Measurements from ENCODE around the gene ANAPC2. TPM values are rescaled to one million over a fixed set of nuclear protein-coding genes. Genes with fewer than 3 reads are reported as not detected.

ANAPC2 gene
- total RNA-seq, 1 experiment from 2014 or later: 95.4 TPM

- BruUV-seq (replicated peaks): no TSS peak
- ChIA-PET POLR2A (ENCODE audit: unreplicated experiment) (no interaction called here), CTCF (no interaction called here)
- peaks cover 64% of the 10 kb centered on the region for H3K4me1 ChIP-seq (replicated peaks; ENCODE audit: insufficient read depth)
- no peaks in the 10 kb centered on the region for H3K9me3 ChIP-seq (ENCODE audit: insufficient read depth, low read depth)
- no peaks in the 10 kb centered on the region for H3K27me3 ChIP-seq (ENCODE audit: insufficient read depth, low read depth)
- intact Hi-C loops (cut with micrococcal nuclease; ENCODE audit: unreplicated experiment): no loop called here
- no peak for DNase-seq
- H3K79me2 ChIP-seq (ENCODE audit: low read depth): peaks cover 57% of the 10 kb centered on the region
- H3K9me2 ChIP-seq (ENCODE audit: insufficient read depth): no peaks in the 10 kb centered on the region
- H3K27ac ChIP-seq: no peak overlapping the region
- peaks cover 42% of the 10 kb centered on the region for H3F3A ChIP-seq (ENCODE audit: insufficient read depth, low read depth)
- peaks cover 69% of the 10 kb centered on the region for H4K20me1 ChIP-seq (ENCODE audit: insufficient read depth)
- H2AFZ ChIP-seq: no peak overlapping the region
- no peak overlapping the region for H3K4me2 ChIP-seq
- H3K4me3 ChIP-seq: no peak overlapping the region
- H3K36me3 ChIP-seq (ENCODE audit: low read depth): no peaks in the 10 kb centered on the region
- no peak for TF ChIP-seq EZH2 (IDR thresholded peaks at IDR 0.05; ENCODE audit: low read depth)
- no peak for TF ChIP-seq CTCF (conservative IDR thresholded peaks at IDR 0.05)
These were observed 5.4 kb upstream of the ANAPC2 start for GRCh38 chr9:137193771-137194170.

DNA sequence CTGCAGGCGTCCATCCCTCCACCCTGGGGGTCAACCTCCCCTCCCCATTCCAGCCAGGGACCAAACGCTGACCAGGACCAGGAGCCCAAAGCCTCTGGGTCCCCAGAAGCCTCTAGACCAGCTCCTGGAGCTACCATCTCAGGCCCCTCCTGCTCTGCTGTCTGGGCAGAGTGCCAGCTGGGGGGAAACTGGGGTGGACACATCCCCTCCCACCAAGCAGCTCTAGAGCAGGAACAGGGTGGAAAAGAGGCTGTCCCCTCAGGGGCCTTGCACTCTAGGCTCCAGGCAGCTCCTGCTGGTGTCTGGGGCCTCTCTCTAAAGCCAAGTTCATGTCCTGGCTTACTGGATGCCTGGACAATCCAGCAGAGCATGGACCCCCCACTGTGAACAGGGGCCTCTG is 4.5 kb upstream of the ANAPC2 start:
- no peak overlapping the region for H2AFZ ChIP-seq
- peaks cover 55% of the 10 kb centered on the region for H3K79me2 ChIP-seq (ENCODE audit: low read depth)
- H4K20me1 ChIP-seq (ENCODE audit: insufficient read depth): peaks cover 63% of the 10 kb centered on the region
- CTCF ChIA-PET: interaction anchor here (0.5 kb wide), 1 partner anchor 107 kb away, joined by 3 read pairs; no protein-coding TSS in a partner anchor
- no peaks in the 10 kb centered on the region for H3K9me2 ChIP-seq (ENCODE audit: insufficient read depth)
- DNase-seq: no peak
- no peak overlapping the region for H3K4me3 ChIP-seq
- BruUV-seq (replicated peaks): no TSS peak
- H3K27ac ChIP-seq: no peak overlapping the region
- H3K4me1 ChIP-seq (replicated peaks; ENCODE audit: insufficient read depth): peaks cover 56% of the 10 kb centered on the region
- TF ChIP-seq CTCF (conservative IDR thresholded peaks at IDR 0.05) (no peak), EZH2 (IDR thresholded peaks at IDR 0.05; ENCODE audit: low read depth) (no peak)
- H3K27me3 ChIP-seq (ENCODE audit: insufficient read depth, low read depth): no peaks in the 10 kb centered on the region
- intact Hi-C loops (cut with micrococcal nuclease; ENCODE audit: unreplicated experiment): no loop called here
- peaks cover 38% of the 10 kb centered on the region for H3F3A ChIP-seq (ENCODE audit: insufficient read depth, low read depth)
- no peak overlapping the region for H3K4me2 ChIP-seq
- H3K36me3 ChIP-seq (ENCODE audit: low read depth): no peaks in the 10 kb centered on the region
- H3K9me3 ChIP-seq (ENCODE audit: insufficient read depth, low read depth): no peaks in the 10 kb centered on the region
- POLR2A ChIA-PET (ENCODE audit: unreplicated experiment): interaction anchor here (0.7 kb wide), 1 partner anchor 119 kb away, joined by 3 read pairs; no protein-coding TSS in a partner anchor

DNA sequence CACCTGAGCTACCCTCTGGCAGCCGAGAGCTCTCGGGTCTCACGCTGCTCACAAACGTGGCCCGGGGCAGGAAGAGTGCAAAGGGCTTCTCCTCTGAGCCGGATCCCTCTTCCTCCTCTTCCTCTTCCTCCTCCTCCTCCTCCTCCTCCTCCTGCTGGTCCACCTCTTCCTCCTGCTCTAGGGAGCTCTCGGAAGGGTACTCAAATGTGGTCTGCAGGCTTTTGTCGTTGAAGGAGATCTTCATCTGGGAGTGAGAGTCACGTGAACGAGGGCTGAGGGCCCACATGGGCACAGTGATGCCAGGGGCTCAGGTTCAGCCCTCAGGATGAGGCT is 4.1 kb upstream of the ANAPC2 start:
- H3K36me3 ChIP-seq (ENCODE audit: low read depth): no peaks in the 10 kb centered on the region
- peaks cover 38% of the 10 kb centered on the region for H3F3A ChIP-seq (ENCODE audit: insufficient read depth, low read depth)
- H3K4me2 ChIP-seq: no peak overlapping the region
- no peaks in the 10 kb centered on the region for H3K9me2 ChIP-seq (ENCODE audit: insufficient read depth)
- no TSS peak for BruUV-seq (replicated peaks)
- no peak overlapping the region for H2AFZ ChIP-seq
- no peaks in the 10 kb centered on the region for H3K9me3 ChIP-seq (ENCODE audit: insufficient read depth, low read depth)
- no peak for DNase-seq
- intact Hi-C loops (cut with micrococcal nuclease; ENCODE audit: unreplicated experiment): no loop called here
- H3K79me2 ChIP-seq (ENCODE audit: low read depth): peaks cover 55% of the 10 kb centered on the region
- H4K20me1 ChIP-seq (ENCODE audit: insufficient read depth): peaks cover 59% of the 10 kb centered on the region
- POLR2A ChIA-PET (ENCODE audit: unreplicated experiment): interaction anchor here (0.7 kb wide), 1 partner anchor 120 kb away, joined by 3 read pairs; no protein-coding TSS in a partner anchor
- H3K4me1 ChIP-seq (replicated peaks; ENCODE audit: insufficient read depth): peaks cover 55% of the 10 kb centered on the region
- no peak overlapping the region for H3K4me3 ChIP-seq
- H3K27ac ChIP-seq: no peak overlapping the region
- no peaks in the 10 kb centered on the region for H3K27me3 ChIP-seq (ENCODE audit: insufficient read depth, low read depth)
- no peak for TF ChIP-seq EZH2 (IDR thresholded peaks at IDR 0.05; ENCODE audit: low read depth)
- no peak for TF ChIP-seq CTCF (conservative IDR thresholded peaks at IDR 0.05)
- CTCF ChIA-PET: interaction anchor here (0.5 kb wide), 1 partner anchor 106 kb away, joined by 3 read pairs; no protein-coding TSS in a partner anchor

Measured in PC-9 (cell line).